PC-3 (cell line): ENCODE measurements around the gene KDM6B. TPM values are rescaled to one million over a fixed set of nuclear protein-coding genes. Genes with fewer than 3 reads are reported as not detected.
A peak's percentile ranks its signal among the peaks of the same experiment; 100 is the strongest.

Experiments used
- ATAC-seq: fragments of 200-7000 bp; cut with Tn5 transposase; 2 replicates; pipeline ENCODE4 v1.9.1; 2020; ENCODE audit warnings: mild to moderate bottlenecking, moderate library complexity
- BruUV-seq: library from RNA; stranded (reverse); fragments of 400-500 nt; replicated peaks from 2 replicates; lab custom pipeline; 2021; lab: Mats Ljungman, UMichigan
- CTCF ChIA-PET: fragments of 300-600 bp; sonication (Branson Sonifier 250); formaldehyde crosslinking; loops from one replicate; lab custom pipeline; 2022; ENCODE audit warnings: antibody characterized with exemption; lab: Charles Lee
- POLR2A ChIA-PET: fragments of 300-600 bp; sonication (Branson Sonifier 250); formaldehyde crosslinking; loops from one replicate; lab custom pipeline; 2022; ENCODE audit warnings: antibody characterized with exemption; ENCODE audit not compliant: unreplicated experiment; lab: Charles Lee
- DNase-seq: peaks from one replicate; pipeline ENCODE4 v3.0.0-alpha.2; 2015
- H2AFZ ChIP-seq: fragments of 300-600 bp; sonication (generic); 2 replicates; pipeline ENCODE4 v1.6.0; 2016; ENCODE audit warnings: antibody characterized with exemption, low read length
- H3F3A ChIP-seq: fragments of 300-600 bp; sonication (generic); one replicate; pipeline ENCODE4 v1.6.0; 2017; ENCODE audit warnings: antibody characterized with exemption, low read length, control low read depth, mild to moderate bottlenecking; ENCODE audit not compliant: unreplicated experiment
- H3K27ac ChIP-seq: fragments of 300-600 bp; sonication (generic); 2 replicates; pipeline ENCODE4 v1.5.1; 2016; ENCODE audit warnings: mild to moderate bottlenecking, low read length
- H3K27me3 ChIP-seq: fragments of 300-600 bp; sonication (generic); 2 replicates; pipeline ENCODE4 v1.6.1; 2016; ENCODE audit warnings: low read length, mixed read lengths
- H3K36me3 ChIP-seq: fragments of 300-600 bp; sonication (generic); 2 replicates; pipeline ENCODE4 v1.6.1; 2016; ENCODE audit warnings: low read depth, mixed run types, low read length, mixed read lengths
- H3K4me1 ChIP-seq: fragments of 300-600 bp; sonication (generic); 2 replicates; pipeline ENCODE4 v1.5.1; 2016; ENCODE audit warnings: low read length; ENCODE audit not compliant: insufficient read depth
- H3K4me2 ChIP-seq: fragments of 300-600 bp; sonication (generic); 2 replicates; pipeline ENCODE4 v1.6.0; 2016; ENCODE audit warnings: low read length
- H3K4me3 ChIP-seq: fragments of 300-600 bp; sonication (generic); 2 replicates; pipeline ENCODE4 v1.5.1; 2016; ENCODE audit warnings: mild to moderate bottlenecking, low read length, mixed read lengths
- H3K79me2 ChIP-seq: fragments of 300-600 bp; sonication (generic); 2 replicates; pipeline ENCODE4 v1.6.1; 2017; ENCODE audit warnings: low read length, mixed read lengths
- H3K9ac ChIP-seq: fragments of 300-600 bp; sonication (generic); 2 replicates; pipeline ENCODE4 v1.6.0; 2016; ENCODE audit warnings: mild to moderate bottlenecking, low read length
- H3K9me2 ChIP-seq: fragments of 300-600 bp; sonication (generic); replicated peaks from 2 replicates; pipeline ENCODE4 v1.6.1; 2016; ENCODE audit warnings: mixed run types, low read length, mixed read lengths
- H3K9me3 ChIP-seq: fragments of 300-600 bp; sonication (generic); 2 replicates; pipeline ENCODE4 v1.6.1; 2016; ENCODE audit warnings: low read length, mixed read lengths
- H4K20me1 ChIP-seq: fragments of 300-600 bp; sonication (generic); 2 replicates; pipeline ENCODE4 v1.6.1; 2016; ENCODE audit warnings: low read length, mixed read lengths
- EZH2 ChIP-seq: fragments of 300-600 bp; sonication (generic); IDR thresholded peaks from one replicate; pipeline ENCODE4 v1.6.1; 2017; ENCODE audit warnings: antibody characterized with exemption, mild to moderate bottlenecking, low read length; ENCODE audit not compliant: unreplicated experiment
- EZH2phosphoT487 ChIP-seq: fragments of 300-600 bp; sonication (generic); IDR thresholded peaks from 2 replicates; pipeline ENCODE4 v1.6.1; 2018; ENCODE audit warnings: mild to moderate bottlenecking, antibody characterized with exemption, low read length, borderline replicate concordance
- intact Hi-C: fragments of 100-400 bp; cut with micrococcal nuclease; formaldehyde crosslinking; loops from 2 replicates; pipeline ENCODE4 v1.9.0; 2023
- total RNA-seq: library from RNA; depleted of rRNA; stranded (reverse); fragments of >200 nt; gene quantifications from 2 replicates; pipeline ENCODE4 v1.2.3, GENCODE V29; 2014
- TF ChIP-seq, protein P1 (sequence below): fragments of 300-600 bp; sonication (generic); conservative IDR thresholded peaks from 2 replicates; pipeline ENCODE4 v1.5.1; 2017; ENCODE audit warnings: antibody characterized with exemption, low read depth, mild to moderate bottlenecking, low read length

Gene KDM6B
- total RNA-seq, 1 experiment from 2014 or later: 3.2 TPM

DNA sequence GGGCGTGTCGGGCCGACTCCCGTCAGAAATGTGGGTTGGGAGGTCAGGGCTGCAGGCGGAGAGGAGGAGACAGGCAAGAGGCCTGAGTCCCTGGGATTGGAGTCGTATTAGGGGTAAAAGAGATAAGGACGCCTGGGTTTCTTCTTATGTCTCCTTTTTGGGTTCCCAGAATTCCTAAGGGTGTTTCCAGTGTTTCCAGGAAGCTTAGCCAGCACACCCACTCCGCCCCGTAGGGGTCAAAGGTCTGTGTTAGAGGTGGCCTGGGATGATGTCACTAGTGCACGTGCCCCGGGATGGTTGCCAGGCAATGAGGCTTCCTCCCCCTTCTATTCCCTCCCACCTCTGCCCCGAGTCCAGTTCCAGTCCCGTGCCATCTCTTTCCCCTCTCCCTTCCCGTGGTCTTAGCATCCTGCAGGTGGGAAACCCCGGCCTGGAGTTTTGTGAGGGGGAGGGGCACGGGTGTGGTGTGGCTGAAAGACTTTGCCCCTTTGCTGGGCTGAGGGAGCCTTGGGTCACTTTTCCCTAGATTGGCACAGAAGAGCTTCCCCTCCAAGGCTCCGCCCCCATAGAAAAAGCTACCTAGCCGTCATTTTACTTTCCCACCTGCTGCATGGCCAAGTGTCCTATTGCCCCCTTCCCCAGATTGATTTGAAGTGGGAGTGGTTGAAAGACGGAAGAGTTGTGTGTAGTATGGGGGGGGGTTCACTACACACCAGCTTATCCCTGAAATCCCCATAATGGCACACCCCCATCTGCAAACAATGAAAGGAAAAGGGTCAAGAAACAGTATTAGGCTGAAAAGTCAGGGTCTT lies 2.8 kb downstream of the KDM6B start:
- H3K36me3 ChIP-seq: no peaks in the 10 kb centered on the region
- POLR2A ChIA-PET: no interaction called here
- no peaks in the 10 kb centered on the region for H3K27me3 ChIP-seq
- H3F3A ChIP-seq: no peaks in the 10 kb centered on the region
- DNase-seq (peak; percentile 83), ATAC-seq (peak; percentile 4)
- peak overlapping the region; percentile 73 for H2AFZ ChIP-seq
- H3K4me1 ChIP-seq: peaks cover 39% of the 10 kb centered on the region
- CTCF ChIA-PET: interaction anchor here (0.7 kb wide), 1 partner anchor 468 kb away, joined by 3 read pairs; no protein-coding TSS in a partner anchor
- H3K79me2 ChIP-seq: peaks cover 22% of the 10 kb centered on the region
- intact Hi-C loops: no loop called here
- TF ChIP-seq, protein P1, sequence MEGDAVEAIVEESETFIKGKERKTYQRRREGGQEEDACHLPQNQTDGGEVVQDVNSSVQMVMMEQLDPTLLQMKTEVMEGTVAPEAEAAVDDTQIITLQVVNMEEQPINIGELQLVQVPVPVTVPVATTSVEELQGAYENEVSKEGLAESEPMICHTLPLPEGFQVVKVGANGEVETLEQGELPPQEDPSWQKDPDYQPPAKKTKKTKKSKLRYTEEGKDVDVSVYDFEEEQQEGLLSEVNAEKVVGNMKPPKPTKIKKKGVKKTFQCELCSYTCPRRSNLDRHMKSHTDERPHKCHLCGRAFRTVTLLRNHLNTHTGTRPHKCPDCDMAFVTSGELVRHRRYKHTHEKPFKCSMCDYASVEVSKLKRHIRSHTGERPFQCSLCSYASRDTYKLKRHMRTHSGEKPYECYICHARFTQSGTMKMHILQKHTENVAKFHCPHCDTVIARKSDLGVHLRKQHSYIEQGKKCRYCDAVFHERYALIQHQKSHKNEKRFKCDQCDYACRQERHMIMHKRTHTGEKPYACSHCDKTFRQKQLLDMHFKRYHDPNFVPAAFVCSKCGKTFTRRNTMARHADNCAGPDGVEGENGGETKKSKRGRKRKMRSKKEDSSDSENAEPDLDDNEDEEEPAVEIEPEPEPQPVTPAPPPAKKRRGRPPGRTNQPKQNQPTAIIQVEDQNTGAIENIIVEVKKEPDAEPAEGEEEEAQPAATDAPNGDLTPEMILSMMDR: no peak
- TF ChIP-seq EZH2: no peak
- no peak for TF ChIP-seq EZH2phosphoT487
- H3K4me2 ChIP-seq: peak overlapping the region; percentile 85
- peak overlapping the region; percentile 75 for H3K9ac ChIP-seq
- H3K9me2 ChIP-seq: no peaks in the 10 kb centered on the region
- no peaks in the 10 kb centered on the region for H4K20me1 ChIP-seq
- peak overlapping the region; percentile 83 for H3K4me3 ChIP-seq
- no TSS peak for BruUV-seq
- peak overlapping the region; percentile 75 for H3K27ac ChIP-seq
- no peaks in the 10 kb centered on the region for H3K9me3 ChIP-seq

DNA sequence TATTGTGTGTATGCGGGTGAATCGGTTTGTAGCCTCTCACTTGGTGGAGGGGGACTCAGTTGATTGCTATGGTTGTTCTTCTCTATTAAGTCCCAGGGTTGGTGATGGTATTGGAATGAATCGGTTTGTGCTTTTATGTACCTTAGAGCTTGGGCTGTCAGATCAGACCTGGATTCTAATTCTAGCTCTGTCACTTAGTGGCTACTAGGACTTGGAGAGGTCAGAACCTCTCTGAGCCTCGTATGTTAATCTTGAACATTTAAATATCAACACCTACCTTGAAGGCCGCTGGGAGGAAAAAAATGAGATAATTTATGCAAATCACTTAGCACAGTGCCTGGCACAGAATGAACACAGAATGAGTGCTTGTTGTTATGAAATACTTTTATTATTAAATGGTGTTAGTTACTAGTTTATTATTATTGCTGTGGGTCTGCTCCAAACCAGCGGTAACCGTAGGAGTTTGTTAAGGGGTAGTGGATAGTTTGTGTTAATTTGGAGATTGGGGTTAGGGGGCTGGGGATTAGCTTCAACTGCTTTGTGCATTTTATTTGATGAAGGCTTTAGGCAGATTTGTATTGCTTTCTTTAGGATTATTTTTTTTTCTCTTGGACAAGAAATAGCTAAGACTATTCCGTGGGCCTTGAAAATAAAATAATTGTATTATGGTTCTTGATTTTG lies 3.5 kb downstream of the KDM6B start:
- Histone ChIP-seq H2AFZ (peak overlapping the region; percentile 73), H3F3A (no peaks in the 10 kb centered on the region), H3K4me3 (peak overlapping the region; percentile 83), H3K27ac (peak overlapping the region; percentile 32; the same call in 1 of the 2 replicates), H3K9me3 (no peaks in the 10 kb centered on the region), H4K20me1 (no peaks in the 10 kb centered on the region), H3K79me2 (peaks cover 22% of the 10 kb centered on the region), H3K27me3 (no peaks in the 10 kb centered on the region), H3K36me3 (no peaks in the 10 kb centered on the region), H3K9me2 (no peaks in the 10 kb centered on the region), H3K9ac (peak overlapping the region; percentile 75; the same call in 1 of the 2 replicates), H3K4me2 (peak overlapping the region; percentile 85), H3K4me1 (peaks cover 39% of the 10 kb centered on the region)
- ATAC-seq: no peak
- TF ChIP-seq, protein P1: no peak
- TF ChIP-seq EZH2phosphoT487 (no peak), EZH2 (no peak)
- BruUV-seq: no TSS peak
- DNase-seq: no peak
- CTCF ChIA-PET: no interaction called here
- POLR2A ChIA-PET: no interaction called here
- intact Hi-C loops: no loop called here
